Fibroblast of skin of right quadriceps (primary cell): Measurements from ENCODE around the gene DCX.
A peak's percentile ranks its signal among the peaks of the same experiment; 100 is the strongest.

Experiments used
- DNase-seq: peaks from one replicate; pipeline ENCODE4 v3.0.0-alpha.2; 2013

DCX gene

DNA sequence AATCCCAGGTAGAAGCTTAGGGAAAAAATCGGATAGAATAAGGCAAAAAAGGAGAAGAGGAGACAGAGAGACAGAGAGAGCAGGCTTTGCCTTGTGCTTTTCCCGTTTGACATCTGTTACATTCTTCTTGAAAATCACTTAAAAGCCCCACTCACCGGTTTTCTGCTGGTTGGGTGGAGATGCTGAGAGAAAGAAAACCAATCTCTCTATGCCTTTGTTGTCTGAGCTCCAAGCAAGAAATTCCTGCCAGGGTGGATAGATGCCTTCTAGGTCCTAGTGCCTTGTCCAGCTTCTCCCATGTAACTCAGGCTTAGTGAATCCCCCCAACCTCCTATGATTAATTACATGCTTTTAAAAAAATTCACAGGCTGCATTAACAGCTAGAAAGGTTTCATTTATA is at the start of gene DCX:
DCX (minus strand) TSS at position 210 of the 400 bp plus-strand sequence. CDS start 1,794 bp downstream, outside the sequence.
- no peak for DNase-seq

DNA sequence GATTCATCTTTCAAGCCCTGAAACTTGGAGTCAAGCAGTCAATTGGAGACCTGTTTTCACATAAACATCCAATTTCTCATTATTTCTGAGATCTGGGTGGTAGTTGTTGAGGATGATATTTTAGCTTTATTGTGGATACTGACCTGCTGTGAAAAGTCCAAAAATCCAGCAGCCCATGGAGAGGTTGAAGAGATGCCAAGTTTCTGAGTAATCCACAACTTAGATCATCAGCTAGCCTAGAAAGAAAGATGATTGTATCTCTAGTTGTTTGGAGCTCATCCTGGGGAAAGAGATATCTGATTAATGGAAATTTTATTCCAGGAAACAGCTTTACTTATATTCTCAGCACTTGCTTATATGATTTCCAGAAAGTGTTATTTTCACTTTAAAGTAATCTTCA is 48.6 kb upstream of the DCX start:
- no peak for DNase-seq

DNA sequence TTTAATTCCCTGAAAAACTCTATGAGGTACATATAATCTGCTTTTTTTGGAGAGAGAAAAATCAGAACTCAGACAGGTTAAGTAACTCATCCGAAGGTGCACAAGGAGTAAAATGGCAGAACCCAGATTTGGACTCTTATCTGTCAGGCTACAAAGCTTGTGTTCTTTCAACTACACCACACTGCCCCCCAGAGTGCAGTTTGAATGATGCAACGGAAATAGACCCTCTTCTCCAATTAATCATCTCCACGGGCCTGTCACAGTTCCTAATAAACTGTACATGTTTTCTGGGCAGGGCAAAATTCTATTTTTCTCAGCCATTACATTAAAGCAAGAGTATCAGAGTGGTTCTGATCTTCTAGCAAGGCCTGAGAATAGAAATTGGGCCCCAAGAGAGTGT is 35.3 kb upstream of the DCX start:
- no peak for DNase-seq

DNA sequence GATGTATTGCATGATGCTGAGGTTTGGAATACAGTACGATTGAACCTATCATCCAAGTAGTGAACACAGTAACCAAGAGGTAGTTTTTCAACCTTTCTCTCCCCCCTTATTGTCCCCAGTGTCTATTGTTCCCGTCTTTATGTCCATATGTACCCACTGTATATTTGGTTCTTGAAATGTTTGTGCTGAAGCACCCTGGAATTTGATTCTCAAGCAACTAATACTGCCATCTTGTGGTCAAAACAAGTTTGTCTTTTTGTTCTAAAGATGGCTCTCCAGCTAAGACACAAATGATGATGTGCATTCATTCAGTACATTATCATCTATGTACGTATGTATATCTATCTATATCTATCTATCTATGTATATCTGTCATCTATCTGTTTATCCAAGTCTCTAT is 33.5 kb upstream of the DCX start:
- DNase-seq, result peak; percentile 19

DNA sequence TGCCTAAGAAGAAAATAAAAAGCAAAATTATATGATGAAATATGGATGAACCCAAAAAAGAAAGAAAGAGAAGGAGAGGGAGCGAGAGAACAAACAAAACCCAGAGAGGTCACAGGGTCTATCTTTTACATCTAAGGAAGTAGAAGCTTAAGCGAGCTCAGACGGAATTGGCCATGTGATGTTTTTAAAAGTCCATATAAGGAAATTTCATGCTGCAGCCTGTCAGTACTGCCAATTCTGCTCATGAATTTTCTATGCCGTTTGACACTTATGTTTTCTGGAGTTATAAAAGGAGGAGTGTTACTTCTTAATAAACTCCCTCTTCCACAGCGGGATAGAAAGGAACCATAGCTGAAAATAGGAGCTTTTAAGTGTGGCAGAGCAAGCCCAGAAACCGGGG is 32.9 kb upstream of the DCX start:
- DNase-seq, result no peak

DNA sequence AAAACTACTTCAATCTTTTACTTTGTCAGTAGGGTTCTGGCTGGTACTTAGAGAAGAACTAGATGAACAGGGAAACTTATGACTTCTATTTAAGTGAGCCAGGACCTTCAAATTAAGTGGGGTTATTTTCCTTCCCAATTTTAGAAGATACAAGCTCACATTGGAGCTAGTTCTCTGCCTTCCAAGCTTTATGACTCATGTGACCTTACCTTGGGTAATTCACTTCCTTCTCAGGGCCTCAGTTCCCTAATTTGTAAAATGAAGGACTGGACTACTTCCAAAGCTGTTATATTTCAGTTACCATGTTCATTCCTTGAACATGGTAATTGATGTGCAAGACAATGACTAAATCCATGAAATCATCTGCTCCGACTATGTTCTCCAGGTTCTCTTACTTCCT is 32.0 kb upstream of the DCX start:
- no peak for DNase-seq

DNA sequence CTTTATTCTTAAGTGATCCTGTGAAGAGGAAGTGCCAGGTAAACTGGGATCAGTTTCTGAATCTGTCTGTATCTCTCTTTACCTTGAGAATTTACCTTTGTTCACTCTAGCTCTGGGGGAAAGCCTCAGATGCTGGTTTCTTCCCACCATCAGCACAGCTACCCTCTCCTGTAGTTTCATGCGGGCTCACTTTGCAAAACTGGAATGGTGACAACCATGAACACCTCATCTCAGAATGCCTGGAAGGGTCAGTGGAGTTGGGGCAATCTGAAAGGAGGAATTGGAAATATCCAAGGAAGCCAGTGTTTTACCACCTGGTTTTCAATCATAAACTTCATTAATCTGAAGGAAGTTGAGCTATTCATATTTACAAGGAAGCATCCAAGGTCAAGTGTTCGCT is 30.8 kb upstream of the DCX start:
- no peak for DNase-seq

DNA sequence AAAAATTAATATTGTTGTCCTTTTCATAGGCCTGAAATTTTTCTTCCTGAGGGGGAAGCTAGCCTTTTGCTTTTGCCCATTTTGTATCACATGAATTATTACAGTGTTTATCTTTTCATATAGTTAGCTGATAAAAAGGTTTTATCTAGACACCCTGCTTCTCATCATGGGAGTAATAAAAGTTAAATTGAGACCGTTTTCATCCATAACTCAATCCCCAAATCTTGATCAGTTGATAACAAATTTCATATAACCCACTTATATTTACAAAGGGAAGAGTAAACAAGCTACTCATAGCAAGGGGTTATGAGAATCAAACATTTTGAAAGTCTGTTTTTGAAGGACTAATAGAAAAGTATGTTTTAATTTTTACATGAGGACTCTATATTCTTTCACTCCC is 23.5 kb upstream of the DCX start:
- no peak for DNase-seq

DNA sequence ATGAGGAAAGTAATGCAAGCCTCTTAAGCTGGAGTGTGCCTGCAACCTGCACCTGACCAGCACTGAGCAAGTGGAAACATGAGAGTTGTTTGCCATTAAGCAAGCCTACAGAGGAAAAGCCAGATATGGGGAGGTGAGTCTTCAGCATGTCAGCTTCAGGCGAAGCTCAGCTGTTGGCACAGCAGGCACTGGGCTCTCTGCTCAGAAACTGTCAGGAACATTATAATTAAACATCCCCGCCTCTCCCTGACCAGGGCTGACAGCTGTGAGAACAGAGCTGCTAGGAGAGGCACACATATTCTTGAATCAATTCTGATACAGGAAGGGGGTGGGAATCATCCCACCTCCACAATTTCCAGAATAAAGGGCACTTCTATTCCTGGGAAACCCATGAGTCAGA is 19.0 kb upstream of the DCX start:
- no peak for DNase-seq

DNA sequence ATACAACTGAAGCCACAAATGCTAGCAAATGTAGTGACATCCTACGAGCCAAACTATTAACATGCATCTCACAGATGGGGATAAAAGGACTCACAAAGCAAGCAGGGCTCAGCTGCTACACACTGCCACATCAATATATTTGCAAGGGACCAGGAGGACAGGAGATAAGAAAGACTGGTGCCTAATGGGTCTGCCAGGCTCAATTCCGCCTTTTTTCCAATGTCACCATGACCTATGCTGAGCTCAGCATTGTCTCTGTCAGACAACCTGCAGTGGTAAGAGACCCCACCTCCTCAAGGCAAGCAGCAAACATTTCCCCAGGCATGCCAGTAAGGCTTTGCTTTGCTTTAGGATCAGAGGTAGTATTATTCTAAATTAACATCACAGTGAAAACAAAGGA is 435 bp downstream of the DCX start:
- DNase-seq, result no peak

DNA sequence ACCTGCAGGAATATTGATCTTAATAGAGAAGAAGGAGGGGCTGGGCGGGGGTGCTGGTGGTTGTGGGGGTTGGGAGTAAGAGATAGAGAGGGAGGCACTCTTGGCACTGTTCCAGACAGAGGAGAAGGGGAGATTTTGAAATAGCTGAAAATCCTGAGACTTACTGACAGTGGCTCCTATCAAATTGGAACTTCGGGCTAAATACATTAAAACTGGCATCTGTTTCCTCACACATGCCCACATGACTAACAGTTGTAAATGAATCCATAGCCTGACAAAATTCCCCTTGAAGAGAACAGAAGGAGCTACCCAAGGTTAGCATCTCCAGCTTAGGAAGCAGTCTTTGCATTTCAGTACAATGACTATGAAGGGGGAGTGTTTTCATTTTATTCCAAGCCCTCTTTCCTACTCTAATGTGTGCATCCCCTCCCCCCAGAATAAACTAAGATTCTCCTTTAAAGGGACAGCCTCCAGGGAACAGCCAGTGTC is 1.4 kb downstream of the DCX start:
- DNase-seq, result no peak

DNA sequence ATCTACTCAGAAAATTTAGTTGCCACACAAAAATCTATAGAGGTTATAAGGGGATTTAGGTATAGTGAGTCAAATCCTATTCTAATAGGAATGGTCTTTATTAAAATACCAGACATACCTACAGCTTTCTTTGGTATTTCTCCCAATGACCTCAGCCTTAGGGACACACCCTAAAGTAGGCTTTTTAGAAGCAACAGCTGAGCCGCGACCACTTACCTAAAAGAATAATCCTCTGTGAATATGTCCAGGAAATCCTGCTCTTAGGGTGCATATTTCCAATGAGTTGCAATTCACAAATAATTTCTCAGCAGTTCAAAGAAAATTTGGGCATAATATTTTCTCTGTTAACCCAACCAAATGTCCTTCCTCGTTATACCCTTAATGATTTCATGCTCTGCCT is 2.7 kb downstream of the DCX start:
- DNase-seq, result no peak

DNA sequence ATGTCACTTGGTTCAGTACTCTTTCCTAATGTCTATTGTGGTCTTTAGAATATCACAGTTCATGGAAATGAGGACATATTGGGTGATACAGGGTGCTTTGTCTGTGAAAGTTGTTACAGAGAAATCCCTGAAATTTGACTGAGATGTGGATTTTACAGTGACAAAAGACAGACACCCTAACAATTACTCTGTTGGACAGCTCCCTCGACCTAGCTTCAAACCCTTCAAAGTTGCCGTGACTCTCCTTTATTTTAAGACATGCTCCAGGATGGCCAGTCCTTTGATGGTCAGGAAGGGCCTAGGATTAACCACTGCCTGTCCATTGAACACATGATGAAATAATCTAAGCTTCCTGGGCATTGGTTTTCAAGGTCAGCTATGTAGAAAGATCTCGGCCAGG is 4.0 kb downstream of the DCX start:
- DNase-seq, result no peak

DNA sequence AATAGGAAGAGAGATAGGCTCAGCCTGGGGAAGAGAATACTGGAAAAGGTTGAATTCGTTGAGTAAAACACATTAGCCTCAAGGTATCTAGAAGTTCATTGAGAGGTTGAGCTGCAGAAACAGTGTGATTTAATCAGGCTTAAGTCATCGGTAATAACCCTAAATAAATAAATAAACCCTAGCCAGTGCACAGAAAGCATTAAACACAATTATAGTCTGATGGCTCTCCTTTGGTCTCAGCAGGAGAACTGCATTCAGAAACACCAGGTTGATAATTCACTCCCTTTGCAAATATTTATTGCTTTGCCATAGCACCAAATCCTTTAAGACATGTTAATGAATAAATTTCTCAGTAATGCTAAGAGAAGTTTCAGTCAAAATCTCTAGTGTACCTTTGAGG is 9.6 kb downstream of the DCX start:
- DNase-seq, result no peak

DNA sequence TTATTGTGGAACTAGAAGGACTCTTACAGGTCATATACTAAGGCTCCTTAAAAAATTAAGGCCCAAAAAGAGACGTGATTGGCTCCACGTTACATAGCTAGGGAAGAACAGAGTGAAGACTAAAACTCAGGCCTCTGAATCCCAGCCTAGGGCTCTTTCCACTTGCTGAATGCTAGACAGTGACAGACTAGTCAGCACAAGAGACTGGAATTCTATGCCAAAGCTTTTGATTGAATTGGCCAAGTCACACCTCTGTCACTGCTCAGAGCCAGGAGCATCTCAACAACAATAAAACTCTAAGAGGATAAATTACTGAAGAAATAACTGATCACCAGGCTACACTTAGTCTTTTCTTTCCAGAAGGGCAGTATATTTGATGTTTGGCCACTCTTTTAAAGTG is 16.8 kb downstream of the DCX start:
- no peak for DNase-seq

DNA sequence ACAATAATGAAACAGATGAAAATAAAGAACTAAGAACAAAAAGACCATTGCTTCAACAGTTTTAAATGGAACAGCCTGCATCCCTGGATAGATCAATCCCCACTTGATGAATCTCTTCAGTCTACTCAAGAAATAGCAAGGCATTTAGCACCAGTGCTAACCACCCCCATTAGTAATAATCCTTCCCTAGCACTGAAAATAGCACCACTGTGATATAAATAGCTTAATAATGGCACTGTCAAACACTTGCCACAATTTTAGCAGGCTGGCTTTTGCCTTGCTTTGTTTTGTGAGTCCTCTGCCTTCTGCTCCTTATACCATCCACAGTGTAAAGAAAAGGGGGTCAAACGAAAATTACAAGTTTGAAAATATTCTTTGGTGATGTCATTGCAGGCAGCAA is 17.4 kb downstream of the DCX start:
- no peak for DNase-seq

DNA sequence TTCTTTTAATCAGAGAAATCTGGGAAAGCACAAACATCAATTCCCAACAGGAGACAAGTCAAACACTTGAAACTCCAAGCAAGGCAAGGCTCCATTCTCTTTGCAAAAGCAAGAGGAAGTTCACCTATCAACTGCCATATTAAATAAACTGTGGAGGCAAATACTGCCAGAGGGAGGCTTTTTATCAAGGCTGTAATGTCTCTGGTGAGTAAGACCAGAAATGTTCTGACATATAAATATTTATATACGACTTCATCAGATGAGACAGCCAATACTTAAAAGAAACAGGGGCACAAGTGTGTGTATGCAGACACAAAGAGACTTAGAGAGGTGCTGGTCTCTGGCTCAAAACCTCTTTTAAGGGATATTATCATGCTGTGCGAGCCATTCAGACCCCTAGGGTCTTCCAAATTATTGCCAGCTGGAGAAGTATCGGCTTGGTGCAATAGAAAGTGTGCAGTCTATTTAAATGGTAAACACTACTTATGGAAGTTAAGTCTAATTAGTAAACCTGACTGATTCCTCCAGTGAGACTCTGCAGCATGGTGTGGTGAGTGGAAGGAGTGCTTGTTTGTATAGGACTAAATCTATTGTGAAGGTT is 24.4 kb downstream of the DCX start:
- DNase-seq, result no peak

DNA sequence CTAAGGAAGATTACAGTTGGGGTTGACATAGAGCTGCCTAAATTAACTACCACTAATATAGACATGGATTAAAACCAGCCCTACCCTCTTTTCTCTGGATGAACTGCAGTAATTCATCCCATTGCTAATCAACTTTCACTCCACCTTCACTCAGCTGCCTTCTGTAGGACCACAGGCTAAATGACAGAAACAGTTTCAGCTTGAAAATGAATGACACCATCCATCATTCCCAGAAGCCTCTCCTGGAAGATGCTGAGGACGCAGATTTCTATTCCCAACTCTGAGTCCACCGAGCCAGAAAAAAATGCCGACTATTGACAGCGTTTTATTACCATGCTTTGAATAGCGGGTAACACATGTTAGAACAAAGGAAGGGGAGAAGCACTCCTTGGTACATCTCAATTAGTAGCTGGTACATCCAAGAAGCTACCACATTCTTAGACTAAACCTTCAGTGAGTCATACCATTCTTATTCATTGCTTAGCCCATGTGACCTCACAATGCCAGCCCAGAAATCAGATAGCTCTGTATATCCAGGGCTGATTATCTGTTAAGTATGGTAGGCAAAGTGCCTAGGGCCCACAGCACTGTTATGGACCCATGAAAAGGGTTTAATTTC is 25.3 kb downstream of the DCX start:
- no peak for DNase-seq

DNA sequence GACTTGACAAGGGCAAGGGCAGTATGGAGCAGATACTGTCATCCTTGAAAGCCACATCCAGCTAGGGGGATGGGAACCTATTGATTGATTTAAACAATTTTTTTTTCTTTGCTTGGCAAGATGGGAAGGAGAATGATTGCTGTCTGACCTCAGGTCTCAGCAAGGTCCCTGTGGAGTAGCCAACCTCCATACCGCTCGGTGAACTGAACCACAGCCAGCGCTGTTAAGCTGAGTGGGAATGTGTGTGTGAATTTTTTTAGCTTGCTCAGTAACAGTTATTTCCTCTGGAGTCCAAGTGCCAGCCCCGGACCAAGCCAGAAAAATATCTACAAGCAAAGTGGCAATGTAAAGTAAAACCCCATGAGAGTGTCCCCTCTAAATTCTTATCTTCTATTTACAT is 25.9 kb downstream of the DCX start:
- DNase-seq, result no peak

DNA sequence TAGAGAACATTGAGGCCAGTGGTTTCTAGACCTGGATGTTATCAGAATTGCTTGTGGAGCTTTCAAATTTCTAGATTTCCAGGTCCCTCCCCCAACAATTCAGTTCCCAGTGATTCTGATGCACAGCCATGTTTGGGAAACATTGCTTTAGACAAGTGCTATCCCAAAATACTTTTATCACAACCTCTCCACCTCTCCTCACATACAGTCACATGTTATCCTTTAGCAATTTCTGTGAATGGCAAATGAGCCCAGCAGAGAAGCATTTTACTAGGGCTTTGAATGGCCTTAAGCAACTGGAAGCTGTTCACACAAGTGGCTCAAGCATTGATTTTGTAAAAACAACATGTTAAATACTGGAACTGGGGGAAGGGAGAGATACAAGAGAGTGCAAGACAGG is 29.7 kb downstream of the DCX start:
- DNase-seq, result no peak

DNA sequence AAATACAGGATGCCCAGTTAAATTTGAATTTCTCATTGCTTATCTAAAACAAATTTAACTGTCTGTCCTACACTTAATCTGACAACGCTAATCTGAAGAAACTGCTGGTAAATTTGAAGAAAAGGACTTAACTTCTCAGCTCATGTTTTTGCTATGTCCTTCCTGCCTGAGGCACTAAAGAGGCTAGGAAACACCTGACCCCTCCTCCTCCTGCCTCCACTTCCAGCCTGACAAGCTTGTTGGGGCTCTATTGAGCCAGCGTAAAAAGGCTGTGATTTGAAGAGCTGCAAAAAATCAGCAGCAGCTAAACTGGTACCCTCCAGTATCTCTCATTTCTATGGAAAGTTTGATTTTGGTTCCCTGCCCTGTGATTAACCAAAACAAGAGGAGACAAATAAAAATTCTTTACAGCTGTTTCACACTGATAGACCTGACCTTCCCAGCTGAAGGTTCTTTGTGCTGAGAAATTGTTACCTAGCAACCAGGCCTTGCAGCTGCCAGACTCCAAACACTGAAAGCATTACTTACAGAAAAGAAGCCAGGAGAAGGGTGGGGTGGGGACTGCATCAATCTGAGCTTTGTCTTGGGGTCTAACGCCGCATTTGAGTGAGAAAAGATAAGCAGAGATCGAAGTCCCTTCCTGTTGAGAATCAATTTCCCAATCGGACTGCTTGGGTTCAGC is 35.0 kb downstream of the DCX start:
- DNase-seq, result no peak

DNA sequence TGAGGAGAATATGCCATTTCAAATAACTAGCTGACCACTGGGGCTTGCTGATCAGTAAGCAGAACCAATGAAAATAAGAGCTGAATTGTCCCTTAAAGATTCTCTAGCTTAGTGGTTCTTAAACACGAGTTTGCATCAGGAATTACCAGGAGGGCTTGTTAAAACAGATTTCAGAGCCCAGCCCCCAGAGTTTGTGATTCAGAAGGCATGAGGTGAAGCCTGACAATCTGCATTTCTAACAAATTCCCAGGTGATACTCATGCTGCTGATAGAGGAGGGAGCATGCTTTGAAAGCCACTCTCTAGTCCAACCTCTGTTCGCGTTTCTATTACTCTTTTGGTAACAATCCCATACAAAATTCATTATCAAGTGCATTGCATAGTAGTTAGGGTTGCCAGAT is 35.5 kb downstream of the DCX start:
- no peak for DNase-seq

DNA sequence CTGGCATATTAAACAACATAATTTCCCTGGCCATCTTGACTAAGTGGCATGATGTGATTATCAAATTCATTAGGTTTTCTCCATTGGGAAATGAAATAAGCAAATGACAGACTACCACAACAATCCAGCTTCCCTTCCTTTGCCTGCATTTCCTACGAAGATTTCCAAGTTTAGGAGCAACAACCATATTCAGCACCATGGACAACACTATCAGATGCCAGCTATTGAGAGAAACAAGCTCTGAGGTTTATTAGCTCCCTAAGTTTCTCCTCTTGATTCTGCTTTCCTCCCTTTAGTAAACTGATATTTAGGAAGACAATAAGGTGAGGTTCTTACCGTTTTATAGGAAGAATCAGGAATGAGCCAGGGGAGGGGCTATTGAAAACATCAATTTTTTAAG is 36.2 kb downstream of the DCX start:
- no peak for DNase-seq

DNA sequence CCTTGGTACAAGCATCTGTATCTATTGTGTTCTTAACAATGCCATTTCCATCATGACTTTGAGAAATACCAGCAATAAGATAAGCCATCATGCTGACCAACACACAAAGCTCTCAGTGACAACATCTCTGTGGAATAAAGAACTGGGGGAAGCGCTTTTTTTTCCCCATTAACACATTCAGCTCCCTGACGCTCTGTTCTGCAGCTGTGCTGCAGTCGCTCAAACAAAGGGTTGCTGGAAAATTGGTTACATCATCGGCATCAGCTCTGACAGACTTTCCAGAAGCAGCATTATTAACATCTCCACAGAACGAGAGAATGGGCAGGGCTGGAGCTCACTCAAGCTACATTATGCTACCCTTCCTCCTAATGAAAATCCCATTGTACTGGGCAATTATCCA is 39.9 kb downstream of the DCX start:
- no peak for DNase-seq
